Kidney epithelial cell (primary cell): ENCODE measurements around the gene IFT88. TPM values are rescaled to one million over a fixed set of nuclear protein-coding genes. Genes with fewer than 3 reads are reported as not detected.
A peak's percentile ranks its signal among the peaks of the same experiment; 100 is the strongest.

Source experiments
- DNase-seq: peaks from one replicate; pipeline ENCODE4 v3.0.0-alpha.2; 2010; ENCODE audit warnings: low read depth
- H3K27me3 ChIP-seq: 2 replicates; pipeline ENCODE4 v1.6.0; 2011; ENCODE audit warnings: low read length; ENCODE audit not compliant: control insufficient read depth, insufficient read depth
- H3K36me3 ChIP-seq: 2 replicates; pipeline ENCODE4 v1.5.1; 2011; ENCODE audit warnings: low read length; ENCODE audit not compliant: control insufficient read depth, insufficient read depth
- H3K4me3 ChIP-seq: 2 replicates; pipeline ENCODE4 v1.5.1; 2011; ENCODE audit warnings: low read depth, mild to moderate bottlenecking, control low read depth, low read length
- total RNA-seq: library from RNA; depleted of rRNA; stranded (reverse); fragments of >200 nt; gene quantifications from 2 replicates; pipeline ENCODE4 v1.2.3, GENCODE V29; 2015
- TF ChIP-seq, protein P1 (sequence below): IDR thresholded peaks from 2 replicates; pipeline ENCODE4 v1.5.1; 2011; ENCODE audit warnings: mild to moderate bottlenecking, moderate library complexity, low read length, control low read depth, inconsistent platforms; ENCODE audit not compliant: insufficient read depth, poor library complexity, severe bottlenecking

Gene IFT88
- total RNA-seq, 1 donor from 2014 or later, result 12.2 TPM

DNA sequence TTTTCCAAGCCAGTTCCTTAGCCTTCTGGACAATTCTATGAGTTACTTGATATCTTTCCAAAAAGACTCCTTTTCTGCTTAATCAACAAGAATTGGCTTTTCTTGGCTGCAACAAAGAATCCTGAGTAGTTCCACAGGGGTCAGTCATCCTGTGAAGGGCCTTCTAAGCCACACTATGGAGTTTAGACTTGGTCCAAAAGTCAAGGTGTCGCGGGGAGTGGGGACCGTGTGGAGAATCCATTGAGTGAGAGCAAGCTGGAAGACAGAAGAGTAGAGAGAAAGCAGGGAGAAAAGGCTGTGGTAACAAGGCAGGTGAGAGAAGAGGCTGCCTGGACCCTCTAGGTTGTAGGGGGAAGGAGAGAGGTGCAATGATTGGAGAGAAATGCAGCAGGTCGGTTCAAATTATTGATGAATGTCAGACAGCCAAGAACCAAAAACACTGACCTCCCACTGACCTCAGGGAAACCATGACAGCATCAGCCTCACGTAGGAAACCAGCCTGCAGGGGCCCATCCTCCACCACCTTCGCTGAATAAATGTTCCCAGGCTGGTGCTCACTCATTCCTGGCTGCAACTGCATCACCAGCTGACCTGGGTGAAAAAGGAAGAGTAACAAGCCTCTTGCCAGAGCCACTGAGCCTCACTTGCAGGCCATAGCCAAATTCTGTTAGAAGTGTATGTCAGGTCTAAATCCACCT lies 7.1 kb upstream of the IFT88 start:
- TF ChIP-seq, protein P1, sequence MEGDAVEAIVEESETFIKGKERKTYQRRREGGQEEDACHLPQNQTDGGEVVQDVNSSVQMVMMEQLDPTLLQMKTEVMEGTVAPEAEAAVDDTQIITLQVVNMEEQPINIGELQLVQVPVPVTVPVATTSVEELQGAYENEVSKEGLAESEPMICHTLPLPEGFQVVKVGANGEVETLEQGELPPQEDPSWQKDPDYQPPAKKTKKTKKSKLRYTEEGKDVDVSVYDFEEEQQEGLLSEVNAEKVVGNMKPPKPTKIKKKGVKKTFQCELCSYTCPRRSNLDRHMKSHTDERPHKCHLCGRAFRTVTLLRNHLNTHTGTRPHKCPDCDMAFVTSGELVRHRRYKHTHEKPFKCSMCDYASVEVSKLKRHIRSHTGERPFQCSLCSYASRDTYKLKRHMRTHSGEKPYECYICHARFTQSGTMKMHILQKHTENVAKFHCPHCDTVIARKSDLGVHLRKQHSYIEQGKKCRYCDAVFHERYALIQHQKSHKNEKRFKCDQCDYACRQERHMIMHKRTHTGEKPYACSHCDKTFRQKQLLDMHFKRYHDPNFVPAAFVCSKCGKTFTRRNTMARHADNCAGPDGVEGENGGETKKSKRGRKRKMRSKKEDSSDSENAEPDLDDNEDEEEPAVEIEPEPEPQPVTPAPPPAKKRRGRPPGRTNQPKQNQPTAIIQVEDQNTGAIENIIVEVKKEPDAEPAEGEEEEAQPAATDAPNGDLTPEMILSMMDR, result no peak
- DNase-seq, result no peak
- Histone ChIP-seq H3K36me3 (no peaks in the 10 kb centered on the region), H3K4me3 (no peak overlapping the region), H3K27me3 (no peaks in the 10 kb centered on the region)

DNA sequence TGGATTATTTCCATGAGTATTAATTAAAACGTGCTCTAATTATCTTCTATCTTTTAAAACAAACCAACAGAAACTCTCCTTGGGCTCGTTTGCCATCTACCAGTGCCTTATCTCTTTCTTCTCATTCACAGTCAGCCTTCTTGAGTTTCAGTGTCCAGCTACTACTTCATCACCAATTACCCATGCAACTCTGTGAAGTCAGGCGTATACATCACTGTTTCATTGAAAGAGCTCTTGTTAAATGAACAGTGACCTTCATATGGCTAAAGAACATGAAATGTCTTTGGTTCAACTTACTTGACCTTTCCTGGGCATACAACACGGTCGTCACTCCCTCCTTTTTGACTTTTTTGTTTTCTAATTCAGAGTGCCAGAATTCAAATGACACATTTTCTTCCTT lies 5.2 kb upstream of the IFT88 start:
- Histone ChIP-seq H3K4me3 (no peak overlapping the region), H3K36me3 (no peaks in the 10 kb centered on the region), H3K27me3 (no peaks in the 10 kb centered on the region)
- DNase-seq, result no peak
- TF ChIP-seq, protein P1, result no peak

DNA sequence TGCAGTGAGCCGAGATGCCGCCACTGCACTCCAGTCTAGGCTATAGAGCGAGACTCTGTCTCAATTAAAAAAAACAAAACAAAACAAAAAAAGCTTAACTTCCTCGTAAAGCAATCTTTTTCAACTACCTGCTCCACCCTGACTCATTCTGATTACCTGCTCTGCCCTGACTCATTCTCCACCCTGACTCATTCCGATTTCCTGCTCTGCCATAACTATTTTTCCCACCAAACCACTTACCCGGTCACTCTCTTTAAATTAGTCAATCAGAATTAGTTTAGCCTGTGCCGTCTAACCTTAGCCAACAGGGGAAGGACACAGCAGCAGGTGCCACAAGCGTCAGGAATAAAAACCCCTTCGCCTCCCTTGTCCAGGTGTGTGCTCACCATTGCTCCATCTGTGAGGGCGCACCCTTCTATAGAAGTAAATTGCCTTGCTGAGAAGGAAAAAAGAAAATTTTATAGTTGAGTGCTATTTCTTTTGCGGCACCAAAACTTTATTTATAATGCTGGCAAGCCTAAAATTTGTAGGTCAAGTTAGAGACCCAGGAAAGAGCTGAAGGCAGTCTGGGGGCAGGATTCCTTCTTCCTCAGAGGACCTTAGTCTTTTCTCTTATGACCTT lies 1.7 kb upstream of the IFT88 start:
- Histone ChIP-seq H3K36me3 (no peaks in the 10 kb centered on the region), H3K27me3 (no peaks in the 10 kb centered on the region), H3K4me3 (no peak overlapping the region)
- TF ChIP-seq, protein P1, result no peak
- no peak for DNase-seq

DNA sequence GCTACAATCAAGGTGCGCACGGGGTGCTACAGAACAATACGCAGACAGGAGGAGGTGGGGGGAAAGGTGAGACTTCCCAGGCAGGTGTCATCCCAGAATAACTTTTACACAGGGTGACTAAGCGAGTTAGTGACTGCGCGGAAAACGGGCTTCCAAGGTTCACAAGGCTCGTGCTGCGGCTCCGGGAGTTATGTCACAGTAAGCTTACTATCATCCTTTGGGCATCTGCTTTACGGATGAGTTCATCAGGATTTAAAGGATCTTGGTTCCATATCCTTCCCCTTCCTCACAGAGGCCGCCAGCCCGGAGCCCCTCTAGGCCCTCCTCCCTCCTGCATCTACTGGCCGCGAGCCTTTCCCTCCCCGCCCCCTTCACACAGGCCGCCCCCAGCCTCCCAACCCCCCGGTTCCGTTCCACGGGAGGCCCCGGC lies 474 bp upstream of the IFT88 start:
- peak; percentile 43 for DNase-seq
- TF ChIP-seq, protein P1, result no peak
- peak overlapping the region; percentile 92 for H3K4me3 ChIP-seq
- H3K27me3 ChIP-seq, result no peaks in the 10 kb centered on the region
- no peaks in the 10 kb centered on the region for H3K36me3 ChIP-seq

DNA sequence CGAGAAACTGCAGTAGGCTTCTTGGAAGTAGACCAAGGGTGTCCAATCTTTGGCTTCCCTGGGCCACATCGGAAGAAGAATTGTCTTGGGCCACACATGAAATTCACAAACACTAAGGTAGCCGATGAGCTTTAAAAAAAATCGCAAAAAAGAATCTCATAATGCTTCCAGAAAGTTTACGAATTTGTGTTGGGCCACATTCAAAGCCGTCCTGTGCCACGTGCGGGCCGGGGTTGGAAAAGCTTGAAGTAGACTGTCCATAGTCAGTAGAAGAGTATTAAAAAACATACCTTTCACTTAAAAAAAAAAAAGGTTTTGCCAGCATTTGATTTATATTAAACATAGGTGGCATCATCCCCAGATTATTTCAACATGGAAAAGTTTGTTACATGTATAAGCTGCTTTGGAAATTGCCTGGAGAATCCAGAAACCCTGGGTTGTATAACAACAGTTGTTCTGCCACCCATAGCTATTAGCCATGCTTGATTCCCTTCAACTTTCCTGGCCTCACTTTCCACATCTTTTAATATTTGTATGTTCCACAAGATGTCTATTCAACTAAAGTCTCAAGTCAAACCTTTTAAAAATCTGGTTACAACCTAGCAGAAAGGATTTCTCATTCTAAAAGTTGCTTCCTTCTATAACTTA lies 1.0 kb downstream of the IFT88 start:
- DNase-seq, result no peak
- TF ChIP-seq, protein P1, result no peak
- no peaks in the 10 kb centered on the region for H3K36me3 ChIP-seq
- peak overlapping the region; percentile 92 for H3K4me3 ChIP-seq
- no peaks in the 10 kb centered on the region for H3K27me3 ChIP-seq

DNA sequence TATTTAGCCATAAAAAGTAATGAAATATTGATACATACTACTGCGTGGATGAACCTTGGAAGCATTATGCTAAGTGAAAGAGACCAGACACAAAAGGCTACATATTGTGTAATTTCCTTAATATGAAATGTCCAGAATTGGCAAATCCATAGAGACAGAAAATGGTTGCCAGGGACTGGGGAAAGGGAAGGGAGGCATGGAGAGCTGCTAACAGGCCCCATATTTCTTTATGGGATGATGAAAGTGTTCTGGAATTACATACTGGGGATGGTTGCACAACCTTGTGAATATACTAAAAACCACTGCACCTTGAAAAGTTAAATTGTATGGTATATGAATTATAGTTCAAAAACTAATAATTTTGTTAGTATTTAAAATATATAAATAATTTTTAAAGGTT lies 3.6 kb downstream of the IFT88 start:
- Histone ChIP-seq H3K36me3 (no peaks in the 10 kb centered on the region), H3K27me3 (no peaks in the 10 kb centered on the region), H3K4me3 (no peak overlapping the region)
- TF ChIP-seq, protein P1, result no peak
- DNase-seq, result no peak
